ENCODE results near the gene ZNF608.

GRCh38 chr5:124701873-124702425 is 44.5 kb downstream of the ZNF608 start:
- TF ChIP-seq POLR2AphosphoS5 (IDR thresholded peaks at IDR 0.05; ENCODE audit: low read depth, low read length) (no peak), POLR2A (IDR thresholded peaks at IDR 0.05; ENCODE audit: low read depth, low read length) (no peak), TAF1 (IDR thresholded peaks at IDR 0.05; ENCODE audit: low read depth, low read length) (no peak), PAX5 (IDR thresholded peaks at IDR 0.05; ENCODE audit: insufficient read depth, low read length, severe bottlenecking) (no peak), POU2F2 (IDR thresholded peaks at IDR 0.05; ENCODE audit: low read depth, low read length) (no peak), SPI1 (IDR thresholded peaks at IDR 0.05; ENCODE audit: low read depth, low read length) (no peak)

Data from GM12891 (cell line).